Activated T-helper 17 cell treated with anti-CD3 and anti-CD28 coated beads, Interleukin-2, amount 50 U/mL, for 72 hours (primary cell): ENCODE measurements around the gene ZC3H12D. TPM values are rescaled to one million over a fixed set of nuclear protein-coding genes. Genes with fewer than 3 reads are reported as not detected.
A peak's percentile ranks its signal among the peaks of the same experiment; 100 is the strongest.
"Not testable (repeated sequence)": the region's sequence is repeated elsewhere in the genome, so short reads cannot be mapped to it uniquely, and the experiment has no call there.

ENCODE experiments used
- ATAC-seq: fragments of 150-1000 bp; cut with Tn5 transposase; replicated peaks from 2 replicates; pipeline ENCODE4 v1.10.0; 2021; ENCODE audit warnings: mild to moderate bottlenecking, moderate library complexity
- H3K27ac Mint-ChIP-seq: one replicate; pipeline ENCODE4 v1.8.0; 2022; ENCODE audit warnings: mixed read lengths
- H3K27me3 Mint-ChIP-seq: one replicate; pipeline ENCODE4 v1.8.0; 2022; ENCODE audit warnings: mixed read lengths
- H3K36me3 Mint-ChIP-seq: one replicate; pipeline ENCODE4 v1.8.0; 2022; ENCODE audit warnings: low read depth, mild to moderate bottlenecking, mixed read lengths
- H3K4me1 Mint-ChIP-seq: one replicate; pipeline ENCODE4 v1.8.0; 2022; ENCODE audit warnings: mixed read lengths
- H3K4me3 Mint-ChIP-seq: one replicate; pipeline ENCODE4 v1.8.0; 2022; ENCODE audit warnings: mild to moderate bottlenecking, mixed read lengths
- H3K9me3 Mint-ChIP-seq: one replicate; pipeline ENCODE4 v1.8.0; 2022; ENCODE audit warnings: mixed read lengths
- total RNA-seq, 2 donors: library from RNA; stranded (reverse); gene quantifications; one replicate each; pipeline ENCODE4 v1.2.3, GENCODE V29; 2022

The ZC3H12D gene
- total RNA-seq = 100 to 1,000 TPM; 117 to 254 TPM

- Mint-ChIP-seq H3K27me3 (no peaks in the 10 kb centered on the region), H3K27ac (peak within 1 kb of the TSS; percentile 98), H3K9me3 (peaks cover 4% of the 10 kb centered on the region), H3K4me1 (peaks cover 28% of the 10 kb centered on the region), H3K4me3 (peak within 1 kb of the TSS; percentile 90), H3K36me3 (peaks cover 56% of the 10 kb centered on the region)
- ATAC-seq = peak; percentile 79
These were observed at the start of gene ZC3H12D for GRCh38 chr6:149484733-149485700. TSS of gene ZC3H12D (minus strand) at chr6:149485014. CDS start at chr6:149474543, 10,471 bp downstream.

- Mint-ChIP-seq H3K36me3 (peaks cover 92% of the 10 kb centered on the region), H3K4me1 (peaks cover 15% of the 10 kb centered on the region), H3K9me3 (no peaks in the 10 kb centered on the region), H3K27me3 (no peaks in the 10 kb centered on the region), H3K27ac (peak overlapping the region; percentile 61), H3K4me3 (peak overlapping the region; percentile 13)
- ATAC-seq = no peak
These were observed 44.8 kb upstream of the ZC3H12D start for GRCh38 chr6:149529650-149530049.

GRCh38 chr6:149515494-149515893 is 30.7 kb upstream of the ZC3H12D start:
- Mint-ChIP-seq H3K27ac (peak overlapping the region; percentile 77), H3K4me1 (peaks cover 32% of the 10 kb centered on the region), H3K27me3 (no peaks in the 10 kb centered on the region), H3K9me3 (peaks cover 4% of the 10 kb centered on the region), H3K36me3 (peaks cover 81% of the 10 kb centered on the region), H3K4me3 (peak overlapping the region; percentile 58)
- ATAC-seq = peak; percentile 80

- Mint-ChIP-seq H3K27me3 (no peaks in the 10 kb centered on the region), H3K27ac (no peak overlapping the region), H3K4me3 (no peak overlapping the region), H3K36me3 (peaks cover 80% of the 10 kb centered on the region), H3K9me3 (peaks cover 4% of the 10 kb centered on the region), H3K4me1 (peaks cover 38% of the 10 kb centered on the region)
- no peak for ATAC-seq
These were observed 29.1 kb upstream of the ZC3H12D start for GRCh38 chr6:149513915-149514314.

- H3K36me3 Mint-ChIP-seq = peaks cover 78% of the 10 kb centered on the region
- H3K4me1 Mint-ChIP-seq = peaks cover 28% of the 10 kb centered on the region
- peak overlapping the region; percentile 79 for H3K4me3 Mint-ChIP-seq
- H3K27me3 Mint-ChIP-seq = no peaks in the 10 kb centered on the region
- ATAC-seq = peak; percentile 39
- H3K9me3 Mint-ChIP-seq = peaks cover 4% of the 10 kb centered on the region
- peak overlapping the region; percentile 98 for H3K27ac Mint-ChIP-seq
These were observed 26.1 kb upstream of the ZC3H12D start for GRCh38 chr6:149510793-149511512.

GRCh38 chr6:149508485-149508884 is 23.7 kb upstream of the ZC3H12D start:
- H3K27ac Mint-ChIP-seq = peak overlapping the region; percentile 98
- H3K27me3 Mint-ChIP-seq = no peaks in the 10 kb centered on the region
- peaks cover 19% of the 10 kb centered on the region for H3K4me1 Mint-ChIP-seq
- H3K9me3 Mint-ChIP-seq = no peaks in the 10 kb centered on the region
- H3K36me3 Mint-ChIP-seq = peaks cover 82% of the 10 kb centered on the region
- H3K4me3 Mint-ChIP-seq = peak overlapping the region; percentile 79
- ATAC-seq = peak; percentile 90

- H3K4me1 Mint-ChIP-seq = peaks cover 31% of the 10 kb centered on the region
- no peaks in the 10 kb centered on the region for H3K9me3 Mint-ChIP-seq
- no peaks in the 10 kb centered on the region for H3K27me3 Mint-ChIP-seq
- H3K4me3 Mint-ChIP-seq = peak overlapping the region; percentile 35
- no peak for ATAC-seq
- peaks cover 77% of the 10 kb centered on the region for H3K36me3 Mint-ChIP-seq
- peak overlapping the region; percentile 65 for H3K27ac Mint-ChIP-seq
These were observed 19.1 kb upstream of the ZC3H12D start for GRCh38 chr6:149503872-149504271.

GRCh38 chr6:149503276-149503675 is 18.5 kb upstream of the ZC3H12D start:
- ATAC-seq = no peak
- Mint-ChIP-seq H3K4me1 (peaks cover 34% of the 10 kb centered on the region), H3K27ac (peak overlapping the region; percentile 65), H3K27me3 (no peaks in the 10 kb centered on the region), H3K36me3 (peaks cover 71% of the 10 kb centered on the region), H3K4me3 (peak overlapping the region; percentile 35), H3K9me3 (no peaks in the 10 kb centered on the region)

GRCh38 chr6:149501768-149502167 is 17.0 kb upstream of the ZC3H12D start:
- ATAC-seq = no peak
- H3K36me3 Mint-ChIP-seq = peaks cover 74% of the 10 kb centered on the region
- peaks cover 40% of the 10 kb centered on the region for H3K4me1 Mint-ChIP-seq

GRCh38 chr6:149501201-149501600 is 16.4 kb upstream of the ZC3H12D start:
- peaks cover 45% of the 10 kb centered on the region for H3K4me1 Mint-ChIP-seq
- H3K27me3 Mint-ChIP-seq = no peaks in the 10 kb centered on the region
- peak overlapping the region; percentile 65 for H3K4me3 Mint-ChIP-seq
- peaks cover 74% of the 10 kb centered on the region for H3K36me3 Mint-ChIP-seq
- no peaks in the 10 kb centered on the region for H3K9me3 Mint-ChIP-seq
- ATAC-seq = peak; percentile 25
- peak overlapping the region; percentile 65 for H3K27ac Mint-ChIP-seq

More at GRCh38 chr6:149501768-149502167, 17.0 kb upstream of the ZC3H12D start:
- Mint-ChIP-seq H3K27ac (peak overlapping the region; percentile 65), H3K27me3 (no peaks in the 10 kb centered on the region), H3K9me3 (no peaks in the 10 kb centered on the region), H3K4me3 (peak overlapping the region; percentile 65)

GRCh38 chr6:149500096-149500495 is 15.3 kb upstream of the ZC3H12D start:
- peak overlapping the region; percentile 95 for H3K4me3 Mint-ChIP-seq
- H3K36me3 Mint-ChIP-seq = peaks cover 72% of the 10 kb centered on the region
- ATAC-seq = peak; percentile 28
- peaks cover 49% of the 10 kb centered on the region for H3K4me1 Mint-ChIP-seq
- no peaks in the 10 kb centered on the region for H3K27me3 Mint-ChIP-seq
- H3K27ac Mint-ChIP-seq = peak overlapping the region; percentile 99
- H3K9me3 Mint-ChIP-seq = no peaks in the 10 kb centered on the region

GRCh38 chr6:149499066-149499465 is 14.3 kb upstream of the ZC3H12D start:
- peak; percentile 11 for ATAC-seq
- H3K4me1 Mint-ChIP-seq = peaks cover 52% of the 10 kb centered on the region
- H3K9me3 Mint-ChIP-seq = no peaks in the 10 kb centered on the region
- H3K4me3 Mint-ChIP-seq = peak overlapping the region; percentile 95
- peaks cover 72% of the 10 kb centered on the region for H3K36me3 Mint-ChIP-seq
- H3K27ac Mint-ChIP-seq = peak overlapping the region; percentile 99
- no peaks in the 10 kb centered on the region for H3K27me3 Mint-ChIP-seq

GRCh38 chr6:149497365-149497764 is 12.6 kb upstream of the ZC3H12D start:
- peak overlapping the region; percentile 99 for H3K27ac Mint-ChIP-seq
- H3K36me3 Mint-ChIP-seq = peaks cover 63% of the 10 kb centered on the region
- ATAC-seq = no peak
- H3K4me3 Mint-ChIP-seq = peak overlapping the region; percentile 95
- H3K4me1 Mint-ChIP-seq = peaks cover 62% of the 10 kb centered on the region
- no peaks in the 10 kb centered on the region for H3K9me3 Mint-ChIP-seq
- no peaks in the 10 kb centered on the region for H3K27me3 Mint-ChIP-seq

GRCh38 chr6:149496597-149496996 is 11.8 kb upstream of the ZC3H12D start:
- peaks cover 58% of the 10 kb centered on the region for H3K4me1 Mint-ChIP-seq
- peak overlapping the region; percentile 95 for H3K4me3 Mint-ChIP-seq
- H3K9me3 Mint-ChIP-seq, H3K27me3 Mint-ChIP-seq: not testable (repeated sequence)
- peaks cover 56% of the 10 kb centered on the region for H3K36me3 Mint-ChIP-seq
- peak overlapping the region; percentile 99 for H3K27ac Mint-ChIP-seq
- ATAC-seq = peak; percentile 56
